COLO668 (cell line): ENCODE results near the gene LY6G6C.

Experiments
- DNase-seq: peaks from one replicate; lab custom pipeline; 2025; ENCODE audit not compliant: unreplicated experiment; lab: John Stamatoyannopoulos, UW

The LY6G6C gene, protein sequence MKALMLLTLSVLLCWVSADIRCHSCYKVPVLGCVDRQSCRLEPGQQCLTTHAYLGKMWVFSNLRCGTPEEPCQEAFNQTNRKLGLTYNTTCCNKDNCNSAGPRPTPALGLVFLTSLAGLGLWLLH

DNA sequence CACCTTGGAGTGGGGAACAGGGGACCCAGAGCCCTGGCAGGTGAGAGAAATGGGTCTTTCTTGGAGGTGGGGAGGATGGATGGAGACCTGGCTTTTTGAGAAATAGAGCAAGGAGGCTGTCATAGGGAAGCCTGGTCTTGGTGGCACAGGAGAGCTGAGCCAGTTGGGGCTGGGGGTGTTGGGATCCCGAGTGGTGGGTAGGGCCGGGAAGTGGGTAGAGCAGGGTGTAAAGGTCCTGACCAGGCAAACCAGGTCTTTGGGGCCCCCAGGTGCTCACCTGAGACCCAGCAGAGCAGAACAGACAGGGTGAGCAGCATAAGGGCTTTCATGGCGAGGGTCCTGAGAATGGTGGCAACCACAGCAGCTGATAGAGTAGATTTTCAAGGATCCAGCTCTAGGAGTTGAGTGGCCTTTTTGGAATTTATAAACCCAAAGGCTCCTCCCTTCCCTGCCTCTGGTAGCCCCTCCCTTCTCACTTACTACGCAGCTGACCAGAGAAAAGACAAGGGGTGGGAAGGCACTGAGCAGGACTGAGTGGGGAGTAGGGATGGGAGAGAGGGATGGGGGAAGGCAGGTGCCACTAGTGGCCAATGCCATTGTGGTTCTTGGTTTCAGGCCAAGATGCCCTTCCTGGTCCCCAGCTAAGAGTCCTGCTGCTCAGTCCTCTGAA, at the start of gene LY6G6C:
Gene LY6G6C, minus strand, starts transcription at position 396 of the 670 bp plus-strand sequence. Its CDS starts 67 bp downstream, at position 329.
- DNase-seq: no peak

GRCh38 chr6:31770860-31771259, 49.3 kb upstream of the LY6G6C start:
- no peak for DNase-seq

GRCh38 chr6:31769684-31770371, 48.3 kb upstream of the LY6G6C start:
- peak; percentile 66 for DNase-seq

DNA sequence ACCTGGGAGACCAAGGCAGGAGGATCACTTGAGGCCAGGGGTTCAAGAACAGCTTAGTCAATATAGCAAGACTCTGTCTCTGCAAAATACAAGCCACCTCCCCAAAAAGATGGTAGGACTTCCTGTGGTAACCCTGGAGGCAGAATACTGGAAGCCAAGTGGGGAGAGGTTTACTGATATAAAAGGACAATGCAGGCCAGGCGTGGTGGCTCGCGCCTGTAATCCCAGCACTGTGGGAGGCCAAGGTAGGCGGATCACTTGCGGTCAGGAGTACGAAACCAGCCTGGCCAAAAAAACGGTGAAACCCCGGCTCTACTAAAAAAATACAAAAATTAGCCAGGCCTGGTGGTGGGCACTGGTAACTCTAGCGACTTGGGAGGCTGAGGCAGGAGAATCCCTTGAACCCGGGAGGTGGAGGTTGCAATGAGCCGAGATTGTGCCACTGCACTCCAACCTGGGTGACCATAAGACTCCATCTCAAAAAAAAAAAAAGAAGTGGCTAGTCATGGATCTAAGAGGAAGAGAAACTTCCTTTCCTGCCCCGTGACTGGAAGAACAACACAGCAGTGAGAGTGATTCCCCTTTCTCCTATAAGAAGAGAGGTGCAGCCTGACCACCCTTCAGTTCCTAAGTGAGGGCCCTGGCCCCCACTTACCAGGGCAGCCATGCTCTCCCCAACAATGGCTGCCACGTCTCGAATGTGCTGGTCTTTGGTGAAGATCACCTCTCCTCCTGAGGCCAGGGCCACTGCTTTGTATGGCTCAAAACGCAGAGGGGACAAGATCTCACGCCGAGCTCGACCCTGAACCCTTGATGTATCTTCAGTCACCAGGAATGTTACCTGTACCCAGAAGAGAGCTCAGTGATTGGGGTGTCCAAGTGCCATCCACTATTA, 47.1 kb upstream of the LY6G6C start:
- DNase-seq: no peak

GRCh38 chr6:31767096-31767645, 45.6 kb upstream of the LY6G6C start:
- no peak for DNase-seq

DNA sequence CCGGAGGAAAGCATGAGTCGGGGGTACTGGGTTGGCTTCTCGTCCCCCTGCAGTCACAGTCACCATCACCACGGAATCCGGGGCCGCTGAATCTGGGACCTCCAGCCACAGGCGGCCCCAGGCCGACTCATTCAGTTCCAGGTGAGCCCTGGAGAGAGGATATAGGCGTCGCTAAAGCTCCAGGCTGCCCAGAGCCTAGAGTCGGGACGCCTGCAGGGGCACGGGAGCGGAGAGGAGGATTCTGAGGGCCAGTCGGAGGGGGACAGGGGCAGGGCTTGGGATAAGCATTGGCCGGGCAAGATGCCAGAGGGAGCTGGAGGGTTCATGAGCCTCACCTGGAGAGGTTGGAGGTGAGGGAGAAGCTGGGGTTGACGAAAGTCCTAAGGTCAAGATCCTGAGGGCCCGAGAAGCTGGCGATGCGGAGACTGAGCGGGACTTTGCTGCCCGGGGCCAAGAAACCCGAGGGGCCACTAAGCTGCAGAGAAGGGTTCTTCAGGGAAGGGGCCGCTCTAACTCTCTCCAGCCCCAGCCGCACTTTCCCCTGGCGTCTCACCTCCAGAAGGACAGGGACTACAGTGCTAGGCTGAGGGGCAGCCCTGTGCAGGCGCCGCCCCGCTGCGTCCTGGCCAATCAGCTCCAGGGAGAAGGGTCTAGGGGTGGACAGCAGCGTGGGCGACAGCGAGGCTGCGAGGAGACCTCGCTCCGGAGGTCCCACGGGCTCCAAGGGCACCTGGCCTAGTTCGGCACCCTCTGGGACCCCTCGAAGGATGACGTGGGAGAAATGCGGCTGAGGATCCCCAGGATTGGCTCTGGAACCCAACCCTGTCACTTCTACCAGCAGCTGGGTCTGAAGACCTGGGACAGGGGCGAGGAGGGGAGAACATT, 44.6 kb upstream of the LY6G6C start:
- DNase-seq: no peak

DNA sequence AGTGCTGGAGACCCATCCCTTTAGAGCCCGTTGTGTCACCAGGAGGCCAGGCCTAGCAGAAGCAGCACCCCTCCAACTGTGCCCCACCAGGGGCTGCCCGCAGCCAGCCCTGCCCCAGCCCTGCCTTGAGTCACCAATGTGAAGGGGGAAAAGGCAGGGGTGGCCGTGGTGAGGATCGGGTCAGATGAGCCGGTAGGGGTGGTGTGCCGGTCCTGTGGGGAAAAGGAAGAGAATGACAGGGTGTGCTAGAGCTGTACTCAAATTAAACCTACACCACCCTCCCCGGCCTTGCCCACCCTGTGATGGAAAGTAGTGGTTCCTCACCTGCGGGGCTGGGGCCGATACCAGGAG, 44.0 kb upstream of the LY6G6C start:
- DNase-seq: no peak

DNA sequence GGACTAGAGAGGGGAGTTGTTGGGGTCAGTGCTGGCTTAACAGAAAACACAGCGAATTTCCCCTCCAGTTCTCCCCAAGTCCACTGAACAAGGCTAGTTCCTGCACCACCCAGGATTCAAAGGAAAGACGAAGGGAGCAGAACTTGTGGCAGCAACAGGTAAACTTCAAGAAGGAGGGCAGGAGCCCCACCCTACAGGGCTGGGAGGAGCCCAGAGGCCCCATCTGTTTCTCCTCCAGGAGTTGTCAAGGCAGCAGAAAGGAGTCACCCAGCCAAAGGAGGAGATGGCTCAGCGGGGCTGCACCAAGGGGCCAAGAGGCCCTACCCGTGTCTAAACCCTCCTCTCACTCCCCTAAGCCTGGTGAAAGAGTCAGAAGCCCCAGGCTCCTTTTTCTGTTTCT, 42.7 kb upstream of the LY6G6C start:
- DNase-seq: no peak

GRCh38 chr6:31763619-31763940, 42.0 kb upstream of the LY6G6C start:
- no peak for DNase-seq

DNA sequence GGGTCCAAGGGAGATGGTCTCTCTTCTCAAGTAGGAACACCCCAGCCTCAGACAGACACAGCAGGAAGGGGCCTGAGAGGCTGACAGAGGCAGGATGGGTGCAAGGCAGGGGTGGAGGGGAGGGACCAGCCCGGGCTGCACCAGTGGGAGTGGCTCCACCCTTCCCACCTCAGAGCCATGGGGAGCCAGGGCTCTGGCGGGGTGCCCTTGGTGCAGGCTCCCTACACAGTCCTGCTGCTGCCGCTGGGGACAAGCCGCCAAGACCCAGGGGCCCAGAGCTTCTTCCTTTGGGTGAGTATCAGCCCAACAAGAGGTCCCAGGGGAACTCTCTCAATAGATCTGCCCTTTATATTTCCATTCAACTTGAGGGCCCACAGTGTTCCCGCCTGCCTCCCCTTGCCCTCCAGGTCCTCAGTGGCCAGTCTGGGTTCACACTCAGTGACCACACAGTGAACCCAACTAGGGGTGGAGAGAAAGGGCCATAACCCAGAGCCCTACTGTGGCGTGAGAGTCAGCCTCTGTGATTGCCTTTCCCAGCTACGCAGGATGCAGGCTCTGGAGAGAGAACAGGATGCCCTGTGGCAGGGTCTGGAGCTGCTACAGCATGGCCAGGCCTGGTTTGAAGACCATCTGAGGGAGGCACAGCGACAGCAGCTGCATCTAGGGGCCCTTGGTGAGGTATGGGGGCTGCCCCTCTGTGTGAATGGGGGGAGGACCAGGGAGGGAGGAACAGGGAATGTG, 41.5 kb upstream of the LY6G6C start:
- DNase-seq: no peak

- no peak for DNase-seq
These were observed 40.8 kb upstream of the LY6G6C start, which contains the start of gene SAPCD1 for GRCh38 chr6:31762356-31762755. Gene SAPCD1, plus strand, starts transcription at chr6:31762656. Its CDS starts 399 bp downstream, at chr6:31763055.

DNA sequence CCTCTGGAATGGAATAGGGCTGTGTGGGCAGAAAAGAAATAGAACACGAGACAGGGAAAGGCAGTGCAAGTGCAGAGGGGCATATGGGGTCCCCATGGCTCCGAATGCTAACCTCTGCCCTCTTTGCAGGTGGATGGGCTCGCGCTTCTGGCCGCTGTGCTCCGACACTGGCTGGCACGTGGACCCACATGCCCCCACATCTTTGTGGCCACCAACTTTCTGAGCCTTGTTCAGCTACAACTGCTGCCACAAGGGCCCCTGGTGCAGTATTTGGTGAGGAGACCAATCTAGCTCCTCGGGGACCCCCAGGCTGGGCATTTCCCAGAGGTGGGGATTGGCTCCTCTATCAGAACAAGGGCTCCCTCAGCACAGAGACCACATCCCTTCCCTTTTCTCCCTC, 39.8 kb upstream of the LY6G6C start:
- no peak for DNase-seq

- no peak for DNase-seq
These were observed 39.2 kb upstream of the LY6G6C start for GRCh38 chr6:31760790-31761189.

- no peak for DNase-seq
These were observed 36.7 kb upstream of the LY6G6C start for GRCh38 chr6:31758281-31758680.

GRCh38 chr6:31752739-31753319, 31.3 kb upstream of the LY6G6C start:
- no peak for DNase-seq

GRCh38 chr6:31750411-31751022, 29.0 kb upstream of the LY6G6C start:
- DNase-seq: no peak

DNA sequence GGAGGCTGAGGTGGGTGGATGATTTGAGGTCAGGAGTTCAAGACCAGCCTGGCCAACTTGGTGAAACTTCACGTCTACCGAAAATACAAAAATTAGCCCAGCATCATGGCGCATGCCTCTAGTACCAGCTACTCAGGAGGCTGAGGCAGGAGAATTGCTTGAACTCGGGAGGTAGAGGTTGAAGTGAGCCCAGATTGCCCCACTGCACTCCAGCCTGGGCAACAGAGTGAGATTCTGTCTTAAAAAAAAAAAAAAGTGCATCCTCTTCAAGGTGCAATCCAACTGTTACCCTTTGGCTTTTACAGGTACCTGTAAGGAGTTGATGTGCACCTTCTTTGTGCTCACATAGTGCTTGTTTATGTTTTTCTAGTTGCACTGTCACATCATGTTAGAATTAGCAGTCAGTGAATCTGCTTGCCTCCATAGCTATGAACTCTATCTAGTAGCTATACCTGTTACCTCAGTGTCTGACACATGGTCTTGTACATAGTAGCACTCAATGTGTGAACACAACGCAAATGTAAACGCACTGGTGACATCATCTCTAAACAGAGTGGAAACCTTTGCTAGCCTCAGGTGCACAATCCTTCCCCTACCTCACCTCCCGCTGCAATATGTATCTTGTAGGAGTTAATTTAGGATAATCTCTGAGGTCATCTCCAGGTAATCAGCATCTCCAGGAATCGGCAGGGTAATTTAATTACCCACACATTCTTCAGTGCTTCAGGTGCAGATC, 27.9 kb upstream of the LY6G6C start:
- DNase-seq: no peak

DNA sequence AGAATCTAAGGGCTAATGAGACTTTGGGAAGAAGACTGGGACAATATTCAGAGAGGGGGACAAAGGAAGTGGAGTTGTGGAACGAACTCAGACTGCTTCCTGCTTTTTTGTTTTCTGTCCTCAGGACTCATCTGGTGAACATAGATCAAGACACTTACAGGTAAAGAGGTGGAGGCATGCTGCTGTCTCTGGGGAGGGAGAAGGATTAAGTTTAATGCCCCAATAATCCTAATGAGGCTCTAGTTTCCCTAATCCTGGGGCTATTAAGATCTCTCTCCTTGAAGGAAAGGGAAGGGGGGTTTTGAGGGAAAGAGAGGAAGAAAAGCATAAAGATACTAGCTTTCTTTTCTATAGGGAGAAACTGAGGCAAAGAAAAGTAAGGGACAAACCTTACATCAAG, 22.9 kb upstream of the LY6G6C start:
- DNase-seq: no peak
